HG02943 (cell line): ENCODE measurements around the gene RRP8.

Experiments
- ATAC-seq: cut with Tn5 transposase; IDR thresholded peaks from one replicate; pipeline ENCODE4 v1.9.1; 2021; ENCODE audit warnings: mild to moderate bottlenecking, low read depth, moderate library complexity; ENCODE audit not compliant: unreplicated experiment

Gene RRP8

DNA sequence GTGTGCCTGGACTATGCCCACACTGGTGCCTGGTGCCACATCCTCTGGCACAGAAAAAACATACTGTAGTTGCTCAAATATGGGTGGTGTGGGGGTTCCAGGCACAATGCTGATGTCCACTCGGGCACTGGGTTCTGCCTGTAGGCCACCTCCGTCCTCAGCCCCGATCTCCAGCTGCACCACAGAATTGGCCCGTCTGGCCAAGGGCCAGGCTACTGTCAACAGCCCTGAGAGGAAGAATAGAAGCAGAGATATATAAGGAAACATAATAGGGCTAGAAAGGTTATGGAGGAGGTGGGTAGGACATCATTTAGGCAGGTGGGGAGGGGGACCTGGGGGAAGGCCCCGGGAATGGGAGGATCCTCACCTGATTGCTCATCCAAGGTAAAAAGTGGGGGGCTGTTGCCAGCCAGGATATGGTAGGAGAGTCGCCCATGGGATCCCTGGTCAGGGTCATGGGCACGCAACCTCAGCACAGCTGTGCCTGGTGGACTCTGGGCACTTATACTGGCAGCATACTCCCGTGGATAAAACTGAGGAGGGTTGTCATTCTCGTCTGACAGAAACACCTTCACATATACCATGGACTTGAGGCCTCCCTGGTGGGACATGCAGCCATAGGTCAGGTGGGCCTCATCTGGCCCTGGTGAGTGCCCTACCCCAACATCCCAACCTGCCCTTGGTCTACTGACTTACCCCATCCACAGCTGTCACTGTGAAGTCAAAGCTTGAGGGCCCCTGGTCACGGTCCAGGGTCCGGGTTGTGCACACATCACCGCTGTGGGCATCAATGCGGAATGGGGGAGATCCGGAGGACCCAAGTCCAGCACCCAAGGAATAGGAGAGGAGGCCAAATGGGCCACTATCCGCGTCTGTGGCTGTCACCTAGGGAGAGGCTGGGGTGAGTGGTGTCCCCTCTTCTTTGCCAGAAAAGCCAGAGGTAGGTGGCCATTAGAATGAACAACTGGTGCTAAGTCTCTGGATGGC is 30.3 kb upstream of the RRP8 start:
- no peak for ATAC-seq

DNA sequence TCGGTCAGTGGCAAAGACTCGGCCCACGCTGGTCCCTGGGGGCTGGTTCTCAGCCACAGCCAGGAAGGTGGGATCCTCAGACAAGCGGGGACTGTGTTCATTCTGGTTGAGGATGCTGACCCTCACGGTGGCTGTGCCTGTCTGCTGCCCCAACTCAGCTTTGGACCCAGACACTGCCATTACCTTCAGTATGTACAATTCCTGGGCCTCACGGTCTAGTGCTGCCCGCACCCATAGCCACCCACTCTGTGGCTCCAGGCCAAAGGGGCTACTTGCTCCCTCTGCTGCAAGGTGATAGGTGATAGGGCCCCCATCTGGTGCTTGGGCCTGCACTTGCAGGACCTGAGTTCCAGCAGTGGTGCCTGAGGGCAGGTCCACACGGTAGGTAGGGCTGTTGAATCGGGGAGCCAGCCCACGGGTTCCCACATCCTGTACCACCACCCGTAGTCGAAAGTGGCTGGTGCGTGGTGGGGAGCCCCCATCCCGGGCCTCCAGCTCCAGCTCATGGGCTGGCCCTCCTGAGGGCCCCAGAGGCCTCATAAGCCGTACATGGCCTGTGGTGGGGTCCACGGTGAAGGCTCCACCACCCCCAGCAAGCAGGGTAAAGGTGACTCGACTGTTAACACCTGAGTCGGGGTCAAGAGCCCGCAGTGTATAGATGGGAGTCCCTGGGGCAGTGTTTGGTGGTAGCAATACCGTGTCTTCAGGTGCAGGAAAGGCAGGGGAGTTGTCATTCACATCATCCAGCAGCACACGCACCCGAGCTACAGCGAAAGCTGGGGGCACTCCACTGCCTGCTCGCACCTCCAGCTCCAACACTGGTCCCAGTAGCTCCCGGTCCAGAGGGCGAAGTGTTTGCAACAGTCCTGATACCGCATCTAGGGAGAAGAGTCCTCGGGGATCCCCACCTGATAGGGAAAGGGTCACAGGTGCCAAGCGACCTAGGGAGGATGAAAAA is 29.0 kb upstream of the RRP8 start:
- no peak for ATAC-seq

DNA sequence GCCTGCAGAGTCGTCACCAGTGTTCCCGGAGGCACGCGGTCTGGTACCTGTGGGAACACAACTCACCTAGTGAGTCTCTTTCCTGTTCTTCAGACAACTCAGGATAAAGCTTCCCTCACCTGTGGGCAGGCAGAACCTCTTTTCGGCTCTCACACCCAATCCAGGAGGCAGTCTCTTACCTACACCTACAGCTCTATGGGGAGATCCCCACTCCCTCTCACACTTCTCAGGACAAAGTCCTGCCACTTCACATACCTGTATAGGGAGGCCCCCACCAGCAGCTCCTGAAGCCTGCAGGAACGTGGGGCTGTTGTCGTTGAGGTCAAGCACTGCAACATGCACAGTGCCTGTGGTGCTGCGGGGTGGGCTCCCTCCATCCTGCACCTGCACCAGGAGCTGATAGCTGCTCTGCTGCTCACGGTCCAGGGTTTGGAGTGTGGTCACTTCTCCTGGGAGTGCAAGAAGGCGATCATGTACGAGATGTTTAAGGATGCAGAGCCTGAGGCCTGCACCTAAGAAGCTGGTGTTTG is 28.0 kb upstream of the RRP8 start:
- no peak for ATAC-seq

DNA sequence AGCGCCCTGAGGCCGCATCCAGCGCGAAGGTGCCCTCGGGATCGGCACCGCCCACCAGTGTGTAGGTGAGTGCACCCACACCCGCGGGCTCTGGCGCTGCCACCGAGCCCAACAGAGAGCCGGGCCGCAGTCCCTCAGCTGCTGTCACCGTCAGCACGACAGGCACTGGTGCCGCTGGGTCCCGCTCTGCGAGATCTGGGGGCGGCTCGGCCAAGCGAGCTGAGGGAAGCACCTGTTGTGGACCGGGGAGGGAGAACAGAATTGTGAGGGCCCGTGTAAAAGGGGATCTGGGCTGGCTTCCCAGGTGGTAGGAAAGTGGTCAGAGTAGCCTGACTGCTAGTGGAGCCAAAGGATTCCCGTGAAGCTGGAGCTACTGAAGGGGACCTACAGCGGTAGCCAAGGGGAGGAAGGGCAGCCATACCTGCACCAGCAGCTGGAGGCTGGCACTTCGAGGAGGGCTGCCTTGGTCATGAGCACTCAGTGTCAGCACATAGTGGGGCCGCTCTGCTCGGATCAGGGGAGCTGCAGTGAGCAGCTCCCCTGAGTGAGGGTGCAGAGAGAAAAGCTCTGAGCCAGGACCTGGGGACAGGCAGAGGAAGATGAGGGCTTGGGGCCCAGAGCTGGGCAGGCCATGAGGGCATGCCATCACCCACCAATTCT is 27.3 kb upstream of the RRP8 start:
- no peak for ATAC-seq

DNA sequence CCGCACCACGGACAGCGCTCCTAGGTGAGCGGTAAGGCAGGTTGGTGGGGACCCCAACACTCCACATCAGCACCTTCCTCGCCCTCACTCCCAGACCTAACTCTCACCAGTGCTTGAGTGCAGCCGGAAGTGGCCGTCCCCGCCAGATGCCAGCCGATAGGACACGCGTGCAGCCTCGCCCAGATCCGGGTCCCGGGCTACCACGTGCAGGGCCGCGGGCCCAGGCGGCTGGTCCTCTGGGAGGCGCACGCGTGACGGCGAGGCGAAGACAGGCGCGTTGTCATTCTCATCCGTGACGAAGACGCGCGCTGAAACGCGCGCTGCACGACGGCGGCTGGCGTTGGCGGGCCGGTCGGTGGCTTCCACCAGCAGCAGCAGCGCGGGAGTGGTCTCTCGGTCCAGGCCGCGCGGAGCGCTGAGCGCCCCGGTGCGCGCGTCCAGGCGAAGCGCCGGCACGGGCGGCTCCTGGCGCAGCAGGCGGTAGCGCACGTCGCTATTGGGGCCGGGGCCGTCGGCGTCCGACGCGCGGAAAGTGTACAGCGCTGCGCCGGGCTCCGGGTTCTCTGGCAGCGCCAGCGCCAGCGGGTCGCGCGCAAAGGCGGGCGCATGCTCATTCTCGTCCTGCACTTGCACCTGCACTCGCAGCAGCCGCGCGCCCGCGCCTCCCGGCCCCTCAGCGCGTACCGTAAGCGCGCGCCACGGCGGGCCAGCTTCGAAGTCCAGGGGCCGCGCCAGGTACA is 26.6 kb upstream of the RRP8 start:
- no peak for ATAC-seq

DNA sequence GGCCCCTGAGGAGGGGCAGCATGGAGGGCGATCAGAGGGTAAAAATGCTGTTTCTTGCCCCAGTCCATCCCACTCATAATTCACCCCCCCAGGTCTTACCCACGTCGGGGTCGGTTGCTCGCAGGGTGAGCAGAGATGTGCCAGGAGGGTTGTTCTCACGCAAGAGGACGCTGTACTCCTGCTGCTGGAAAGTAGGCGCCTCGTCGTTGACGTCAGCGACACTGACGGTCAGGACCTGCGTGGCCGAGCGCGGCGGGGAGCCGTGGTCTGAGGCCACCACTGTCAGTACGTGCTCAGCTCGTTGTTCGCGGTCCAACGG is 26.1 kb upstream of the RRP8 start:
- ATAC-seq: no peak

DNA sequence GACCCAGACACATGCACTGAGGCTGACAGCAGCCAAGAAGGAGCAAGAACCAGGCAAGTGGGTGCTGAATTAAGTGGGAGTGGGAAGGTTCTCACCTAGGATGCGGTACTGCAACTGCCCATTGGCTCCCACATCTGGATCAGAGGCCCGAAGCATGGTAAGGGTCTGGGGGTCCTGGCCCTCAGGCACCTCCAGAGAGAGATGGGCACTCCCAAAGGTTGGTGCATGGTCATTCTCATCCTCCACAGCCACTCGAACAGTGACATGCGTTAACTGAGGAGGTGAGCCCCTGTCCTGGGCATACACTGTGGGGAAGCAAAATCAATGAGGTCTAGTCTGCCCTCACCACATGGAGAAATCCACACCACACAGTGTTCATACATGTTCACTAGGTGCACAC is 25.1 kb upstream of the RRP8 start:
- no peak for ATAC-seq

DNA sequence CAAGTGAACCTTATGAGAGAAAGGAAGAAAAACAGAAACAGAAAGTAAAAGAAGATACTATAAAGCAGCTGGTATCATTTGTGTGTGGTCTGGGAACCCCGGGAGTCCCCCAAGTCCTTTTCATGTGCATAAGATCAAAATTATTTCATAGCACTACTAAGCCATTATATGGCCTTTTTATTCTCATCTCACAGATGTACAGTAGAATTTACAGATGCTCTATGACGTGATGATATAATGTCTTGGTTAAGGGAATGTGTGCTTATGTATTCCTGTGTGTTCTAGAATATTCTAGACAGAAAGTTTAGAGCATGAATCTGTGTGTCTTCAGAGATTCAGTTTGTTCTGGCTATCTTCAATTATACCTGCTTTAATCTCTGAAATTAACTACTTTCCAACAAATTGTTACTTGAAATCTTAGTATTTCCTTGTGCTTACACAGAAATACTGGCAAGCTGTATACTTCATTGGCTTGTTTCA is 24.4 kb upstream of the RRP8 start:
- peak; percentile 55 for ATAC-seq

DNA sequence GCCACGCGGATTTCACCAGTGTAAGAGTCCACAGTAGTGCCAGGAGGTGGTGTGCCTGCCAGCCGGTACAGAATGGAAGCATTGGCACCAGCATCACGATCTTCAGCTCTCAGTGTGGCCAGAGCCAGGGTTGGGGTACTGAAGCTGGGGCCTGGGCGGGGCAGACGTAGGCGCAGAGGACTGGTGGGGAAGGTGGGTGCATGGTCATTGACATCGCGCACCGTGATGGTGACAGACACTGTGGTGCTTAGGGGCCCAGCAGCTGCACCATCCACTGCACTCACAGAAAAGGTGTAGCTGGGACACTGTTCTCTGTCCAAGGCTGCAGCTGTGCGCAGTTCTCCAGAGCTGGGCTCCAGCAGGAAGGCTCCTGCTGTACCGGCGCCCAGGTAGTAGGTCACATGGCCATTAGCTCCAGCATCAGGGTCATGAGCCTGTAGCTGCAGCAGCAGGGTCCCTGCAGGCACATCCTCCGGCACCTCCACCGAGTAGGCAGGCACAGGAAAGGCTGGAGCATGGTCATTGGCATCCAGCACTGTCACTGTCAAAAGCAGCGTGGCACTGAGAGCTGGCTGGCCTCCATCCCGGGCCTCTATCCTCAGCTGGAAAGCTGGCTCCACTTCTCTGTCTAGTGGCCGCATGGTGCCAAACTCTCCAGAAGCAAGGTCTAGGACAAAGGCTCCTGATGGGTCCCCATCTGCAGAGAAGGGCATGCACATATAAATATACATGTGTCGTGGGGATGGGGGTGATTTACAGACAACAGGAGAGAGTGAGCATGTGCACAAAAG is 23.8 kb upstream of the RRP8 start:
- ATAC-seq: no peak

DNA sequence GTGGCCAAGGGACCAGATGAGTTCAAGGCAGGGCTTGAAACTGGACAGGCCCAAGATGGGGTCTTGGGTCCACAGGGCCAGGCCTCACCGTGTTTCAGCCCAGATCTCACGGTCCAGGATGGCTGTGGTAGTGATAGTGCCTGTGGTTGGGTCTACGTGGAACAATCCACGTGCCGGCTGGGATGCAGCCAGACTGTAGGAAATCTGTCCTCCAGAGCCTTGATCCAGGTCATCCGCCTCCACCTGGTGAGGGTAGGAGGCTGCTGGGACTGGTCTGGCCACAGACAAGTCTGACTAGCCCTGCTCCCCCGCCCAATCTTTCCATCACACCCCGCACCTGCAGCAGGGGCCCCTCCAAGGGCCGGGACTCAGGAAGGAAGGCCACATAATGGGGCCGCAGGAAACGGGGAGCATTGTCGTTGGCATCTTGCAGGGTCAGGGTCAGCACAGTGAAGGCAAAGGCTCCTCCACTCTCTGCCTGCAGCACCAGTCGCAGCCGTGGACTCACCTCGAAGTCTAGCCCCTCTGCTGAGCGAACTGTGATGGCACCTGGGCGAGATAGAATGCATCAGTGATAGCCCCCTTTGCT is 22.5 kb upstream of the RRP8 start:
- ATAC-seq: no peak

DNA sequence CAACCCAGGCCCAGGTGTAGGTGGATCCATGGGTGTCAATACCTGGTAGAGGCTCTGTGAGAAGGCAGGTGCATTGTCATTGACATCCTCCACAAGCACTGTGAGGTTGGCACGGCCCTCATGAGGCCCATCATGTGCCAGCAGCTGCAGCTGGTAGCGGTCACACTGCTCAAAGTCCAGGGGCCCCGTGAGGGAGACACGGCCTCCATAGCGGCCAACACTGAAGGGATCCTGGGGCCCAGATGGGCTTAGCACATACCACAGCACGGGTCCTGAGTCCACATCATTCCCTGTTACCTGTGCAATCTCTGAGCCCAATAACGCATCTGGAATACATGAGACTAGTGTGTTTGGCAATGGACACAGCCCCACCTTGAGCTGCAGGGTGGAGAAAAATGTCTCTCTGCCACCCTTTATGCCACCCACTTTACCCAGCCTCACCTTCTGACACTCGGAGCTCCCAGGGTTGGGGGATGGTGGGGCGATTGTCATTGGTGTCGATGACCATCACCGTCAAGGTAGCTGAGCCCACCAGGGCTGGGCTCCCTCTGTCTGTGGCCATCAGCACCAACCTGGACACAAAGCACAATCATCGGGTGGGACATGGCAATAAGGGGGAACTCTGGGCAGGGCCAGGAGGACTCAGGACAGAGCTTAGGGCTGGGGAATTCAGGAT is 21.9 kb upstream of the RRP8 start:
- ATAC-seq: no peak

DNA sequence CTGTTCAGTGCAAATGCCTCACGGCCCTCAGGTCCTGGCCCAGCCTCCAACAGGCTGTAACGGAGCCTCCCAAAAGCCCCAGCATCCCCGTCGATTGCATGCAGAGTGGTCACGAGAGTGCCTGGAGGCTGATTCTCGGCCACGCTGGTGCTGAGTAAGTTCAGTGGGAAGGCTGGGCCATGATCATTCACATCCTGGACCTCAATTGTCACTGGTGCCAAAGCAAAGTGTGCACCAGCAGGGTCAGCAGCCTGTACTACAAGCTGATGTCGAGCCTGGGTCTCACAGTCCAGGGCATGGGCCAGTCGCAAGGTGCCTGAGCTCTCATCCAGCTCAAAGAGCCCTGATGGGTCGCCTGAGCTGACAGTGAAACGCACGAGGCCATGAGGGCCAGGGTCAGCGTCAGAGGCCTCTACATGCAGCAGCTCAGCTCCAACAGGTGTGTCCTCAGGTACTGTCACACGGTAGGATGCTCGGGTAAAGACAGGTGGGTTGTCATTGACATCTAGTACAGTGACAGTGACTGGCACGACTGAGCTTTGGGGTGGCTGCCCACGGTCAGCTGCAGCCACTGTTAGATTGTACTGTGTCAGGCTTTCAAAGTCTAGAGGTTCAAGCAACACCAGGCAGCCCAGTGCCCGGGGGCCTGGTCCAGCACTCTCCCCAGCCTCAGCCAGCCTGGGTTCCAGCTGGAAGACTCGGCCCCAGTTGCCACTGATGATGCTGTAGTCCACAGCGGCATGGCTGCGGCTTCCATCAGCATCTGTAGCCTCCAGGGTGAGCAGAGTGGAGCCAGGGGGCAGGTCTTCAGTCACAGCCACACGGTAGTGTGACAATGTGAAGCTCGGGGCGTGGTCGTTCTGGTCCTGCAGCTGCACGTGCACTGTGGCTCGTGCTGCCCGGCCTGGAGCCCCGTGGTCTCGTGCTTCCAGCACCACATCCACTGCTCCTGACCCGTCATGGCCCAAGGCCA is 20.3 kb upstream of the RRP8 start:
- ATAC-seq: no peak

DNA sequence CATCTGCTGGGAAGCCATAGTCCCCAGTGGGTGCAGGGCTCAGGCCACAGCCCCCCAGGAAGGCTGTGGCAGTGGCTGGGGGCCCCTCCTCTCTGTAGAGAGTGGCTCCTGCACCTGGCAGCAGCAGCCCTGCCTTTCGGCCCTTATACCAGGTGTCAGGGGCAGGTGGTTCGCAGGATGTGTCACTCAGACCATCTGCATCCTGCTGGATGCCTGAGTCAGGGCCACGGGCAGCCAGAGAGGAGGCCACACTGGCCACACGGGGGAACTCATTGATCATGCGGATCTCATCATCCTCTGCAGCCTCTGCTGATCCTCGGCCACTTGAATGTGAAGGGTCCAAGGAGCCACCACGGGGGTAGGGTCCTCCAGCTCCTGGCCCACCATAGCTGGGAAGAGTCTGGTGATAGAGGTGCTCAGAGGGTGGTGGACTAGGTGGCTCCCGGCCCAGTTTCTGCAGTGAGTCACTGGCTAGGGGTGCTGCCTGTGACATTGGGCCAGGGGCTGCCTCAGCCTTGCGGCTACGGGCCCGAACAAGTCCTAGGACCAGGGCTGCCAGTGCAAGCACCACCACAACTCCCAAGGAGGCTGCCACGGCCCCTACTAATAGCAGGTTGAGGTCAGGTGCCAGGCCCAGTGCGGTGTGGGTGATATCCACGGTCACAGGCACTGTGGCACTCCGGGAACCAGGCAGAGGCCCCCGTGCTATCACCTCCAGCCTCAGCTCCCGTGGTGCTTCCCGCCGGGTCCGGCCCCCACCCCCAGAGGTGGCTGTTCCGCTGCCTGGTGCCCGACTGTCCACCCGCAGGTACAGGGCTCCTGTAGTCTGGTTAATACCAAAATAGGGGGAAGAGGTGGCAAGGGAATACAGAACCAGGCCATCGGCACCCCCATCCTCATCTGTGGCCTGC is 19.1 kb upstream of the RRP8 start:
- ATAC-seq: no peak

DNA sequence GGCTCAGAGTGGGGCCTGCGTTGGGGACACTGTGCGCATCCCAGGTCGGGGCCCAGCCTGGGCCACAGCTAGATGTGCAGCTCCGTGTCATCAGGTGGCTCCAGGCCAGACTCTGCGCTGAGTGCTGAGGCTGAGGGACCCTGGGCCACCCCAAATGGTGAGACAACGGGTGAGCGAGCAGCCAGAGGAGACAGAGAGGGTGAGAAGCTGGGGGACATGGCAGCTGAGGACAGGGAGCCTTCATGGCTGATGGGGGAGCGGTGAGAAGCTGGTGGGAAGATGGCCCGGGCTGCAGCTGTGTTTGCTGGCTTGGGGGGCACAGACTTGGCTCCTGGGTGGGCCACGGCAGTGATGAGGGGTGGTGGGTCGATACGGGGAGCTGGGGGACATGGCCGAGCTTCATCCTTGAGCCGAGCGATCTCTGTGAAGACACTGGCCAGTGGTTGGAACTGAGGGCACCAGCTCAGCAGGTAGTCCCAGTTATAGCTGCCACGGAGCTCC is 18.3 kb upstream of the RRP8 start:
- no peak for ATAC-seq

DNA sequence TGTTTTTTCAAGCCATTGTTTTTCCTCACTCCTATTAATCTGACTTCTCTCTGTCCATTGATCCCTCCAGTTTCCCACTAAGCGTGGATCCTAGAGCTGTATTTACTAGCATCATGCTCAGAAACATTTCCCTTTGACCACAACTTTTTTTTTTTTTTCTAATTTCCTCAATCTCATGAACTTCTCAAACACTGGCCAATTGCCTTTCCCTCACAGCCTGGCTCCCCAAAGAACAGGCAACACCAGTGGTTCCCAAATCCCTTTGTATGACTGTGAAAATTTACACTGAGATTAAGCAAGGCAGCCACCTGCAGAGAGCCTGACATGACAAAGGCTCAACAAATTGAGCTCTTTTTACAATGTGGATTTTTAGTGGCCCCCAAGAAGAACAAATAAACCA is 17.2 kb upstream of the RRP8 start:
- no peak for ATAC-seq
